Keratinocyte (primary cell): Measurements from ENCODE around the gene VIPR2.

ENCODE experiments used
- CTCF ChIP-seq, 3 experiments: IDR thresholded peaks in 1 of 3; conservative IDR thresholded peaks in 1 of 3; optimal IDR thresholded peaks in 1 of 3; 2 replicates in 2 of 3; 3 replicates in 1 of 3; pipeline versions ENCODE3 to v1.5.1; 2011; ENCODE audit warnings: low read length in 3 of 3, mild to moderate bottlenecking in 3 of 3, moderate library complexity in 2 of 3, control low read depth in 1 of 3, inconsistent platforms in 1 of 3; ENCODE audit not compliant: insufficient read depth in 2 of 3; ENCODE audit errors: extremely low read depth in 1 of 3
- EZH2 ChIP-seq: IDR thresholded peaks from one replicate; pipeline ENCODE4 v1.6.1; 2012; ENCODE audit warnings: inconsistent platforms, mild to moderate bottlenecking, low read length, moderate library complexity

- TF ChIP-seq CTCF (optimal IDR thresholded peaks at IDR 0.05 in 1 of 3, IDR thresholded peaks at IDR 0.05 in 1 of 3, conservative IDR thresholded peaks at IDR 0.05 in 1 of 3; ENCODE audit: extremely low read depth in 1 of 3, insufficient read depth in 2 of 3, low read length in 3 of 3): no peak
- no peak for TF ChIP-seq EZH2
These were observed 97.1 kb downstream of the VIPR2 start for GRCh38 chr7:159047536-159047935.
